ENCODE data around the gene TMEM131.
"Not testable (repeated sequence)": the region's sequence is repeated elsewhere in the genome, so short reads cannot be mapped to it uniquely, and the experiment has no call there.

TMEM131 gene

DNA sequence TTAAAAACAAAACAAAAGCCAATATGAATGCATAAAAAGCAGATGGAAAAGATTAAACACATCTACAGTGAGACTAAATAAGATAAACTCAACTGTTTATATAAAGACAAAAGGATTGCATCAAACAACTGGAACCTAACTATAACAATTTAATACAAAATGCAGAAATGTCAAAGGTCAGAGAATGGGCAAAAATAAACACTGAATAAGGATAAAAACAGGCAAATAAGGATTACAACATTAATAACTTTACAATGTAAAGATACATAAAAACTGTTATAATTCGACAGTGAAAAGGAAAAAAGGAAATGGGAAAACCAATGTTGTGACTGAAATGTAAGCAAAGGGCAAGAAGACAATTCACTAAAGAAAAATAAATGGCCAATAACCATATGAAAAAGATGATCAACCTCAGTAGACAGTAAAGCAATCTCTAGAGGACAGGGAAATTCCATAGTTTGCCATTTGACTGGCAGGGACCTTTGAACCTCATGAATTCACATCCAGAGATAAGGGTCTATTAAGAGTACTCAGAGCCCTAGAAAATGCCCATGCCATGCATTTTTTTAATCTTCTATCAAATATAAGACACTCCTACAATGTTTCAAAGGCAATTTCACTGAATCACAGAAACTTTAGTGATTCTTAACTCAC is 83.7 kb downstream of the TMEM131 start:
- no peak for DNase-seq (ENCODE audit: low spot score)

DNA sequence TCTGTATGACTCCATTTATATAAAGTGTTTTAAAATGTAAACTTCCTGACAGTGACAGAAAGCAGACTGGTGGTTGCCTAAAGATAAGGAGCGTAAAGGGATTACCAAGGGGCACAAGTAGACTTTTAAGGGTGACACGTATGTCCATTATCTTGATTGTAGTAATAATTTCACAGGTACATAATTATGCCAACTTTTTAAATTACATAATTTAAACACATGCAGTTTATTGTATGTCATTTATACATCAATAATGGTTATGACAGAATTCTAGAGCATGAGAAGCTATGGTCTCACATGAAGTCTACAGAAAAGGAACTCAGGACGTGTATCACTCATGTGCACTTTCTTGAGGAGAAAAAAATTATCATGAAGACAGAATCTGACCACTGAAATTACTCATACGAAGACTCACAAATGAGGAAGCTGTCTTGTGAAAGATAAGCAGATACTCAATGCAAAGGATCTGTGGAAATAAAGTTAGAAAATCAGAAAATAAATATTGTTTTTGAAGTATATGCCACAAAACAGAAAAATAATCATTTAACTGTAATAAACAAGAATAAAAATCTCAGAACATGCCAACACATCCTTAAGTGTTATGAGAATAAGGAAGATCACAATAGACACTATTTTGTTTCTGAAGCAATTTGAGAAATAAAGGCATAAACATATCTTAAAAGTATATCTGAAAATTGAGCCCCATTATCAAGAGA is 84.4 kb downstream of the TMEM131 start:
- DNase-seq (ENCODE audit: low spot score): peak; percentile 17

DNA sequence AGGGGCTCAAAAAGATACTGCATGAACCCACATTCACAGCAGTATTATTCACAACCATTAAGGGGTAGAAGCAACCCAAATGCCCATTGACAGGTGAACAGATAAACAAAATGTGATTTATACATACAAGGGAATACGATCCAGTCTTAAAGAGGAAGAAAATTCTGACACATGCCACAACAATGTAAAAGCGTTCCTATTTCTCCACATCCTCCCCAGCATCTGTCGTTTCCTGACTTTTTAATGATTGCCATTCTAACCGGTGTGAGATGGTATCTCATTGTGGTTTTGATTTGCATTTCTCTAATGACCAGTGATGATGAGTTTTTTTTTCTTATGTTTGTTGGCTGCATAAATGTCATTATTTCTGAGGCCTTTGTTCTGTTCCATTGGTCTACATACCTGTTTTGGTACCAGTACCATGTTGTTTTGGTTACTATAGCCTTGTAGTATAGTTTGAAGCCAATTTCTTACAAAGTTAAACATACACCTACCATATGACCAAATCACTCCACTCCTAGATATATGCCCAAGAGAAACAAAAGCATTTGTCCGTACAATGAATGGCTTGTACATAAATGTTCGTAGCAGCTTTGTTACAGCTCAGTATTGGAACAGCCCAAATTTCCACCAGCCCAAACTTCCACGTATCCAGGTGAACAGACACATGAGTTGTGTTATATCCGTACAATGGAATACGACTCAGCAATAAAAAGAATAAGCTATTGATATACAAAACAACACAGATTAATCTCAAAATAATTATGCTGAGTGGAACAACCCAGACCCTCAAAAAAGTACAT is 85.1 kb downstream of the TMEM131 start:
- no peak for DNase-seq (ENCODE audit: low spot score)

DNA sequence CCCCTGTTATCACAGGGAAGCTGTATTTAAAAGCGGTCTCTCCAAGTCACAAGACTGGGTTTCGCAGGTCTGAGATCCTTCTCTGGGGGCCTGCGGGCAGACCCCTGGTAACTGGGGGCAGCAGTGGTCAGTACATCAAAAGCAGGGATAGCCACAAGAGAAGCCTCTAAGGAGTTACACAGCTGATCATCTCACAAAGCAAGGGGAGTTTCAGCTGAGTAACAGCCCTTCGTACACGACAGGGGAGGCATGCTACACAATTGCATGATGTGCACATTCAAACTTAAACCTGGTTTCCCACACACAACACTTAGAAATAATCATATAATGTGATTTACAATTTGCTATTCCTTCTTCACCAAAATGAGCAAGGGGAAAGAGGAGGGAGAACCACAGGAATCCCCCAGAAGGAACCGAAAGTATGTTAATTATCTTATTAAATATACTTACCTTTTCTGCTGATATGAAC is 87.5 kb downstream of the TMEM131 start:
- DNase-seq (ENCODE audit: low spot score): no peak

DNA sequence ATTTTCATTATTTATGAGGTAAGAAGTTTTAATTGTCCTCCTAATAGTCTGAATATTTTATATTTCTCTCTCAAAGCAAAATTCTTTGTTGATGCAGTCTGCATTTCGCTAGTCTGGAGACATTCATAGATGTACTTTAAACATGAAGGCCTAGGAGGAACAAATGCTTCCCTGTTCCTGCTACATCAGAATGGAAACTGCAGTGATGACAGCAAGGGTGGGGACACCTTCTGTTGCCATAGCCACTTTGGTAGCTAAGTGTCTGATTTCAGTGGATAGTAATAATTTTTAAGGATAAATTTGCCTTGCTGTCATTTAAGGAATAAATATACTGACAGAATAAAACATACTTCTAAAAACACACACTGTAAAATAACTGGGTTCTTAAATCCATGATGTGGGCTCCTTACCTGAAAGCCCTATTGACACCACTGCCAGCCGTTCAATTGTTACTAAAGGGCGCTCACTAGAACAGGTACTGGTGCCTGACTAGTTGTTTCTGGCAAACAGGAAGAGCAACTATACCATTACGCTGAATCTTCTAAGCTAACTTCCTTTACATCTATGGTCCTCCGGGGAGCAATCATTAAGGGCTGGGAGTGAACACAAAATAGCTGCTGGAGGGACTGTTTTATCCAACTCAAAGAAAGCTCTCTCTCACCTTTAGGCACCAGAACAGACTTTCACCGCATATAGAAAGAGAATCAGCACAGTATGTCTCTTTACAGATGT is 88.2 kb downstream of the TMEM131 start:
- no peak for DNase-seq (ENCODE audit: low spot score)

DNA sequence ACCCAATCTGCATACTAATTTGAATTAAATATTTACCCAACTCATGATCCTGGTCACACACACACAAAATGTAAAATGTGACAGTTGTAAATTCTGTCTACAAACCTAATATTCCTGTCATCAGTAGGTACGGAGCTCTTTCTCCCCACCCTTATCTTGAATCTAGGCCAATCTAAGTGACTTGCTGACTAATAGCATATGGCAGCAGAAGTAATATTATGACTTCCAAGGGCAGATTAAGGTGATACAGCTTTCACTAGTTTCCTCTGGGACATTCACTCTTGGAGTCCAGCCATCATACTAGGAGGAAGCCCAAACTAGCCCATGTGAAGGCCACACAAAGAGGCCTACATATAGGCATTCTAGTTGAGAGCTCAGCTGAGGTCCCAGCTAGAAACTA is 89.4 kb downstream of the TMEM131 start:
- DNase-seq (ENCODE audit: low spot score): no peak

DNA sequence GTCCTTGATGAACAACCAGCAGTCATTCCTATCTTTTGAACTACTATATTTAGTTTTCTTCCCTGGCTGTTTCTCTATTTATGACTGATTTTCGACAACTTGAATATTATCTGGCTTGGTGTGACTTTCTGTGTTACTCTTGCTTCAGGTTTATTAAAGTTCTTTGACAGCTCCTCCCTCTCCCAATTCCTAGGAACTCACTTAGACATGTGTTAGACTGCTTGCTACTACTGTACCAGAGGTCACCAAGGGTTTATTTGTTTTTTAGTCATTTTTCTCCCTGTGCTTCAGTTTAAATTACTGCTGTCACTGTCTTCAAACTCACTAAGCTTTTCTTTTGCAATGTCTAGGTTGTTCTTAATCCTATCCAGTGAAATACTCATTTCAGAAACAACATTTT is 90.5 kb downstream of the TMEM131 start:
- DNase-seq (ENCODE audit: low spot score): no peak

DNA sequence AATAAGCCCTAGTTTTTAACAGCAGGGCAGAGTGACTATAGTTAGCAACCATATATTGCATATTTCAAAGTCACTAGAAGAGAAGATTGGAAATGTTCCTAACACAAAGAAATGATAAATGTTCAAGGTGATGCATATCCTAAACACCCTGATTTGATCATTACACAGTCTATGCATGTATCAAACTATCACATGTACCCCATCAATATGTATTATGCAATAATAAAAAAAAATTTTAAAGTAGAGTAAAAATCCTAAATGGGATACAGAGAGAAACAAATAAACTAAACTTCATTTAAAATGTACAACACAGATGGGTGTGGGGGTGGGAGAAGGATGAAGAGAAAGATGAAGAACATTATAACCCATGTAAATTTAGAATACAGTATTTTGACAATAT is 93.9 kb downstream of the TMEM131 start:
- DNase-seq (ENCODE audit: low spot score): no peak

DNA sequence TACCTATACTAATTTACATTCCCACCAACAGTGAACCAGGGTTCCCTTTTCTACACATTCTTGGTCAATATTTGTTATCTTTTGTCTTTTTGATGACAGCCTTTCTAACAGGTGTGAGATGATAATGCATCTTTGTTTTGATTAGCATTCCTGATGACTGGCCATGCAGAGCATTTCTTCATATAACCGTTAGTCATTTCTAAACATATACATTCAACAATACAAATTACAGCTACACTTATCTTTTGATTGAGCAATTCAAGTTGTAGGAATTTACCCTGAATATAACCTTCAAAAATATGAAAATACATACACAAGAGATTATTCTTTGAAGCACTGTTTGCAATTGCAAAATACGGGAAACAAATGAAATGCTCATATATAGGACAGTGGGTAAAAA is 94.9 kb downstream of the TMEM131 start:
- no peak for DNase-seq (ENCODE audit: low spot score)

DNA sequence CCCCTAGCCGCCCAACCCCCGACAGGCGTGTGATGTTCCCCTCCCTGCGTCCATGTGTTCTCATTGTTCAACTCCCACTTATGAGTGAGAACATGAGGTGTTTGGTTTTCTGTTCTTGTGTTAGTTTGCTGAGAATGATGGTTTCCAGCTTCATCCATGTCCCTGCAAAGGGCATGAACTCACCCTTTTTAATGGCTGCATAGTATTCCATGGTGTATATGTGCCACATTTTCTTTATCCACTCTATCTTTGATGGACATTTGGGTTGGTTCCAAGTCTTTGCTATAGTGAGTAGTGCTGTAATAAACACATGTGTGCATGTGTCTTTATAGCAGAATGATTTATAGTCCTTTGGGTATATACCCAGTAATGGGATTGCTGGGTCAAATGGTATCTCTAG is 102.7 kb downstream of the TMEM131 start:
- not testable (repeated sequence) for DNase-seq (ENCODE audit: low spot score)

DNA sequence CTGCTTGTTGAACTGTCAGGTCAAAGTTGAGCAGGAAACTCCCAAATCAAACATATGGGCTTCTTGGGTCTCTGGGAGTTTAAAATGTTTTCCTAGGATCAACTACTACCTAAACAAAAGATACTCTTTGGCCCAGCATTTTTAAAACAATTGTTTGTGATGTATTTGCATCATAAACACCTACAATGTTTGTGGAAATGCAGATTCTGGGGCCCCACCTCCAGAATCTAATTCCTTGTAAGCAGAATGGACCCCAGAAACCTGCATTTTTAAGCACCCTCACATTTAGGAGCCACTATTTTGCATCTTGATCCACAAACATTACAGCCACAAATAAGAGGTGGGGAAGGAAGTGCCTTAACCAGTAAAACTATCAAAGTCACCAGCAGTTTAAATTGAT is 104.1 kb downstream of the TMEM131 start:
- no peak for DNase-seq (ENCODE audit: low spot score)

DNA sequence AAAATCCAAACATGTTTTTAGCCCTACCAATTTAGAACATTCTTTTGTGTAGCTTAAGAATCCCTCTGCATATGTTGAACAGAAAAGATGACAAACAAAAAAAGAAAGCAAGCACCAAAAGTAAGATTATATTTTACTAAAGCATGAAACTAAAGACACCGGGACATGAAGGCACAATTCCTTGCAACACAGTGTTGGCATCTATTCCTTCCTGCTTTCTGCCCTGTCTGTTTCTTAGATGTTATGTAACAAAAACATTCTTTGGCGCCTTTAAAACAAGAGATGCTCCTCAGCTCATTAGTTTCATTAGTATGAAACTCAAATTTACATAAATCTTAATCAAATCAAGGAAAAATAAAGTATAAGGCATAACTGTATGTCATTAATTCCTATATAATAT is 106.6 kb downstream of the TMEM131 start:
- no peak for DNase-seq (ENCODE audit: low spot score)

DNA sequence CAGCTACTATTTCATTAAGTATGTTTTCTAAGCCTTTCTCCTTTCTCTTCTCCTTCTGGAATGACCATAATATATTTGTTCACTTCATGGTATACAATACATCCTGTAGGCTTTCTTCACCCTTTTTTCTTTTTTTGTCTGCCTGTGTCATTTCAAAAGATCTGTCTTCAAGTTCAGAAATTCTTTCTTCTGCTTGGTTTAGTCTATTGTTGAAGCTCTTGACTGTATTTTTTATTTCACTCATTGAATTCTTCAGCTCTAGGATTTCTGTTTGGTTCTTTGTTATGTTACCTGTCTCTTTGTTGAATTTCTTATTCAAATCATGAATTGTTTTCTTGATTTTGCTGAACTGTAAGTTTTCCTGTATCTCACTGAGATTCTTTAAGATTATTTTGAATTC is 109.9 kb downstream of the TMEM131 start:
- no peak for DNase-seq (ENCODE audit: low spot score)

DNA sequence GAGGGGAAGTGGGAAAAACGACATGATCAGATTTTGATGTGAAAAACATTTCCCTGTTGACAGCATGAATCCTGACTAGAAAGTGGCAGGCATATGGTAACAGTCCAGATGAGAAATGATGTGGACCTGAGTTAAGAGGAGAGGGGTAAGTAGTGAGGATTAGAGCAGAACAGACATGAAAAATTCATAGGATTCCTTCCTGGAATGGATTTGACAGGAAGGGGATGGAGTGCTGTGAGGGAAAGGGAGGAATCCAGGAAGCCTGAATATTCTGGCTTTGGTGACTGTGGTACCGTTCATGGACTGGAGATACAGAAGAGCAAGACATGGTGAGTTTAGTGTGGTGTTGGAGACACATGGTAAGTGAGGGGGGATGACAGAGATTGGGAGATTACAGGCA is 115.4 kb downstream of the TMEM131 start:
- DNase-seq (ENCODE audit: low spot score): no peak

DNA sequence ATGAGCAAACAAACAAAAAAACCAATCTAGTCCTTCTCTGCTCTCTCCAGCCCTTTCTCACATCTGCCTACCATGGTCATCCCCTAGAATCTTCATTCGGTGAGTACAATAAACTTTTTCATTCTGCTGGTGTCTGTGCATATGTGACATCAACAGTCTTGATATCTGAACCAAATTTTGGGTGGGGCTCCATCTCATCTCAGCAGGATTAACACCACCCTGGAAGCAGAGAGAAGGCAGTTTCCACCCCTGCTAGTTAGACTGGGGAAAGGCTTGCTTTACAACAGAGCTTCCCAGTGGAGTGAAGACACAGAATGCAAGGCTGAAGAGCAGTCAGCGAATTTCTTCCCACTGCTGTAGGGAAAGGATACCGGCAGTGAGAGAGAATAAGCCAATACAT is 116.9 kb downstream of the TMEM131 start:
- no peak for DNase-seq (ENCODE audit: low spot score)

DNA sequence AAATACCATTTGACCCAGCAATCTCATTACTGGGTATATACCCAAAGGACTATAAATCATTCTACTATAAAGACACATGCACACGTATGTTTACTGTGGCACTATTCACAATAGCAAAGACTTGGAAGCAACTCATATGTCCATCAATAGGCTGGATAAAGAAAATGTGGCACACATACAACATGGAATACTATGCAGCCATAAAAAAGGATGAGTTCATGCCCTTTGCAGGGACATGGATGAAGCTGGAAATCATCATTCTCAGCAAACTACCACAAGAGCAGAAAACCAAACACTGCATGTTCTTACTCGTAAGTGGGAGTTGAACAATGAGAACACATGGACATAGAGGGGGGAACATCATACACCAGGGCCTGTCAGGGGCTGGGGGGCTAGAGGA is 117.4 kb downstream of the TMEM131 start:
- DNase-seq (ENCODE audit: low spot score): not testable (repeated sequence)

DNA sequence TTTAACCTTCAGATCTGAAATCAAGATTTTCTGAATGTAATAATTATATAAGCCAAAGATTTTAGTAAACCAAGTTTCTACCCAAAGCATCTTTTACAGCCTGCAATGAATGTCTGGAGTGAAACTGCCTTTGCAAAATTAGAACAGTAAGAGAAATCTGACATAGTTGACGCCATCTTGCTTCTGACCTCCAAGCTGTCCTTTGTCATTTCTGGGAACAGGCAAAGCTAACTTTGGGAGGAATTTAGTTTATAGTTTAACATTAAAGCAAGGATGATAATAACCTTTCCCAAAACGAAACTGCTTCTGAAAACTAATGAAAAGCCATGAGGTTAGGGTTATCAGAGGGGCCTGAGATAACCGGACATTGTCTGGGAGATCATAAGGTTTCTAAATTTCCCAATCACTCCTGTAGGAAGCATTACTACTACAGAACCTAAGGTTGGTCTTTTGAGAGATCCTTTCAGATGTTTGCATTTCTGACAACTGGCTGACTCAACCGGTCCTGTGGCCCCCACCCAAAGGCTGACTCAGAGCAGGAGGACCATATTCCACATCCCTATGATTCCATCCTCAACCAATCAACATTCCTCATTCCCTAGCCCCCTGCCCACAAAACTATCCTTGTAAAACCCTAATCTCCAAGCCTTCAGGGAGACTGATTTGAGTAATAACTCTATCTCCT is 124.5 kb downstream of the TMEM131 start:
- peak; percentile 52 for DNase-seq (ENCODE audit: low spot score)

DNA sequence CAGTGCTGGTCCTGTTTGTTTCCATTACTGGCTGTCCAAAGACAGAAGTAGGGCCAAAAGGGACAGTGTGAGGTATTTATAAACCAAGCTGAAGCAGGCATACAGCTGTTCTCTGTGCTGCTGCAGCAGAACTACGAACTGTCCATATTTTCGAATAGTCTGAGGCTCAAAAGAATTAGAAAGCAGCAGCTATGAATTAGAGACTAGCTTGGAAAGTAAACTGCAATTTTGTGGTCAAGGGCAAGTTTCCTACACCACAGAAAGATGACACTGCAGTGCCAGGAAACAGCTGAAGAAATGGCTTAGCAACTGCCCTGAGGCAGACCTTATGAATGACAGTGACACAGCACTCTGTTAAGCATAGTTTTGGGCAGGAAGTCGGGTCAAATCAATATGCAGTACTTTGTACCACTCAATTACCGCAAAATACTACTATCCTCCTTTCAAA is 125.3 kb downstream of the TMEM131 start:
- DNase-seq (ENCODE audit: low spot score): peak; percentile 80

DNA sequence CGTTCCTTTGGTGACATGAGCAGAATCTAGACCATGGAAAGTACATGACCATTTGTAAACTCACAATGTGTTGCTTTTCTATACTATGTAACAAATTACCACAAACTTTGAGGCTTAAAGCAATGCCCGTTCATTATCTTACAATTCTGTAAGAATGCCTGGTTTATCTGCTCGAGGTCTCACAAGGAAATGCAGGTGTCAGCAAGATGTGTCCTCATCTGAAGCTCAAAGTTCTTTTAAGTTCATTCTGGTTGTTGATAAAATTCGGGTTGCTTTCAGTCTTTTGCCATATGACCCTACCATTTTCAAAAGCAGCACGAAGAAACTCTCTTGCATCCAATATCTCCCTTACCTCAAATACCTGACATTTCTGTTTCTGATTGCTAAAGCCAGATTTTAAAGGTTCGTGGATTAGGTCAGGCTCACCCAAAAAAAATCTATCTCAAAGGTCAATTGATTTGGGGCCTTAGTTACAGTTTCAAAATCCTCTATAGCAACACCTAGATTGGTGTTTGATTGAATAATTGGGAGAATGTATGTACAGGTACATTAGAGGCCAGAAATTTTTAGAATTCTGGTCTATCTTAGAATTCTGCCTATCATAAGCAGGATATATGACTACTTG is 125.9 kb downstream of the TMEM131 start:
- DNase-seq (ENCODE audit: low spot score): no peak

DNA sequence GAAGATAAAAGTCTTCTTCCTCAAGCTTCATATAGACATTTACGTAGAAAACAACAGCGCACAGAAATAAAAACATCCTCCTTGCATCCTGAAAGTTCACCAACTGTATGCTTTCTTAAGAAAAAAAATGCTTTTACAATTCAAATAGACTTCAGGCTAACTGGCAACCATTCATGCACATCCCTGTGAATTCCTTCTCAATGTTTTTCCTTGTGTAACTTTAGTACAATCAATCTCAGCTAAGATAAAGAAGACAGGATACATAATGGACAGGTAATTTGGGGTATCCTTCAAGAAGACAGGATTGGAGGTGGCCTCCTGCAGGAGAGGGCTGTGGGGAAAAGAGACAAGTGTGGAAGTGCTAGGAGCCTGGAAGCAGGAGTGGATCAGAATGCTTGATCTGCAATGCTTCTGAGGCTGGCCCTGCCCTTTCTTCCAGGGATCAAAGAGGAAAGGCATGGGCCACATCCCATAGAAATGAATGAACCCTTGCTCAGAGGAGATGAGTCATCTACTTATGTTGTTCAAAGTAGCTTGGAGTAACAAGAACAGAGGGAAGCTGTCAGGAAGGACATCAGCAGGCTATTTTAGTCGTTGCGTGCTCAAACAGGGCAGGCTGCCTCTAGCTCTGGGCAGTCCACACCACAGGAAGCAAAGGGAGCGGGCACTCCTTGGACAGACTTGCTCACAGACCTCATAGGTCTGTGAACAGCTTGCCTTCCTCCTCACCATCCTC is 126.6 kb downstream of the TMEM131 start:
- peak; percentile 95 for DNase-seq (ENCODE audit: low spot score)
